Measurements from ENCODE around the gene WDR20.
A peak's percentile ranks its signal among the peaks of the same experiment; 100 is the strongest.
"Not testable (repeated sequence)": the region's sequence is repeated elsewhere in the genome, so short reads cannot be mapped to it uniquely, and the experiment has no call there.

Gene WDR20

GRCh38 chr14:102162487-102162886, 22.8 kb downstream of the WDR20 start:
- no peak overlapping the region for H3K27ac ChIP-seq
- DNase-seq (ENCODE audit: low read depth, low spot score) = no peak

- no peak for DNase-seq (ENCODE audit: low read depth, low spot score)
- H3K27ac ChIP-seq = no peak overlapping the region
These were observed 24.5 kb downstream of the WDR20 start for GRCh38 chr14:102164241-102164641.

GRCh38 chr14:102164965-102165364, 25.3 kb downstream of the WDR20 start:
- no peak overlapping the region for H3K27ac ChIP-seq
- no peak for DNase-seq (ENCODE audit: low read depth, low spot score)

- H3K27ac ChIP-seq = no peak overlapping the region
- no peak for DNase-seq (ENCODE audit: low read depth, low spot score)
These were observed 30.4 kb downstream of the WDR20 start for GRCh38 chr14:102170061-102170460.

GRCh38 chr14:102171173-102172020, 31.7 kb downstream of the WDR20 start:
- H3K27ac ChIP-seq = no peak overlapping the region
- DNase-seq (ENCODE audit: low read depth, low spot score) = no peak

GRCh38 chr14:102172021-102172272, 32.2 kb downstream of the WDR20 start:
- H3K27ac ChIP-seq = not testable (repeated sequence)

GRCh38 chr14:102172721-102173120, 33.0 kb downstream of the WDR20 start:
- H3K27ac ChIP-seq; DNase-seq (ENCODE audit: low read depth, low spot score): not testable (repeated sequence)

More at GRCh38 chr14:102172021-102172272, 32.2 kb downstream of the WDR20 start:
- not testable (repeated sequence) for DNase-seq (ENCODE audit: low read depth, low spot score)

- no peak for DNase-seq (ENCODE audit: low read depth, low spot score)
- H3K27ac ChIP-seq = no peak overlapping the region
These were observed 37.5 kb downstream of the WDR20 start for GRCh38 chr14:102177161-102177560.

GRCh38 chr14:102178806-102179205, 39.1 kb downstream of the WDR20 start:
- no peak for DNase-seq (ENCODE audit: low read depth, low spot score)
- H3K27ac ChIP-seq = no peak overlapping the region

- no peak overlapping the region for H3K27ac ChIP-seq
- DNase-seq (ENCODE audit: low read depth, low spot score) = no peak
These were observed 40.7 kb downstream of the WDR20 start for GRCh38 chr14:102180248-102180998.

- no peak for DNase-seq (ENCODE audit: low read depth, low spot score)
- no peak overlapping the region for H3K27ac ChIP-seq
These were observed 41.5 kb downstream of the WDR20 start for GRCh38 chr14:102181187-102181586.

GRCh38 chr14:102182190-102182589, 42.5 kb downstream of the WDR20 start:
- DNase-seq (ENCODE audit: low read depth, low spot score) = no peak
- H3K27ac ChIP-seq = no peak overlapping the region

GRCh38 chr14:102182936-102183619, 43.4 kb downstream of the WDR20 start:
- H3K27ac ChIP-seq = no peak overlapping the region
- DNase-seq (ENCODE audit: low read depth, low spot score) = no peak

- H3K27ac ChIP-seq = no peak overlapping the region
- no peak for DNase-seq (ENCODE audit: low read depth, low spot score)
These were observed 44.2 kb downstream of the WDR20 start for GRCh38 chr14:102183886-102184285.

- no peak for DNase-seq (ENCODE audit: low read depth, low spot score)
- no peak overlapping the region for H3K27ac ChIP-seq
These were observed 44.8 kb downstream of the WDR20 start for GRCh38 chr14:102184316-102185035.

GRCh38 chr14:102185360-102185759, 45.7 kb downstream of the WDR20 start:
- no peak overlapping the region for H3K27ac ChIP-seq
- DNase-seq (ENCODE audit: low read depth, low spot score) = no peak

GRCh38 chr14:102187044-102187443, 47.3 kb downstream of the WDR20 start:
- peak; percentile 34 for DNase-seq (ENCODE audit: low read depth, low spot score)
- peak overlapping the region; percentile 56 for H3K27ac ChIP-seq

GRCh38 chr14:102187568-102188001, 47.9 kb downstream of the WDR20 start:
- DNase-seq (ENCODE audit: low read depth, low spot score) = no peak
- peak overlapping the region; percentile 56 for H3K27ac ChIP-seq

GRCh38 chr14:102188187-102188586, 48.5 kb downstream of the WDR20 start:
- H3K27ac ChIP-seq = peak overlapping the region; percentile 56
- DNase-seq (ENCODE audit: low read depth, low spot score) = no peak

- no peak overlapping the region for H3K27ac ChIP-seq
- DNase-seq (ENCODE audit: low read depth, low spot score) = no peak
These were observed 50.2 kb downstream of the WDR20 start for GRCh38 chr14:102189874-102190273.

All from epithelial cell of prostate (primary cell).